SK-N-SH (cell line): ENCODE measurements around the gene CNST. TPM values are rescaled to one million over a fixed set of nuclear protein-coding genes. Genes with fewer than 3 reads are reported as not detected.
A peak's percentile ranks its signal among the peaks of the same experiment; 100 is the strongest.

ENCODE experiments used
- CTCF ChIA-PET: fragments of 300-600, 350-600 bp; formaldehyde crosslinking; extraction: SDS; loops from one replicate; lab custom pipeline; 2021; lab: Yijun Ruan, JAX
- POLR2A ChIA-PET: fragments of 350-600 bp; sonication (Branson Sonifier 250); formaldehyde crosslinking; extraction: SDS; loops from one replicate; lab custom pipeline; 2020; ENCODE audit warnings: antibody characterized with exemption, inconsistent platforms; lab: Yijun Ruan, JAX
- DNase-seq: peaks from one replicate; pipeline ENCODE4 v3.0.0; 2012
- H2AFZ ChIP-seq: fragments of 200-600 bp; sonication (generic); 2 replicates; pipeline ENCODE4 v1.8.1; 2016; ENCODE audit warnings: antibody characterized with exemption, mild to moderate bottlenecking, low read depth
- H3F3A ChIP-seq: fragments of 200-600 bp; sonication (generic); replicated peaks from 2 replicates; pipeline ENCODE3; 2016; ENCODE audit warnings: antibody characterized with exemption, mild to moderate bottlenecking; ENCODE audit not compliant: insufficient read depth
- H3K27ac ChIP-seq, 2 experiments: fragments of 200-500 bp in 1 of 2; fragments of 200-600 bp in 1 of 2; sonication (Bioruptor generic) in 1 of 2; sonication (generic), shearing (Covaris generic) in 1 of 2; 2 replicates each; pipeline versions ENCODE4 v1.5.1 to v1.6.1; 2014 to 2016; ENCODE audit warnings: low read depth in 2 of 2, inconsistent platforms in 1 of 2, low read length in 1 of 2, mild to moderate bottlenecking in 1 of 2, mixed read lengths in 1 of 2
- H3K27me3 ChIP-seq: fragments of 200-600 bp; sonication (generic), shearing (Covaris generic); 2 replicates; pipeline ENCODE4 v1.6.1; 2016; ENCODE audit warnings: mixed run types; ENCODE audit not compliant: insufficient read depth
- H3K36me3 ChIP-seq, 2 experiments: fragments of 200-500 bp in 1 of 2; fragments of 200-600 bp in 1 of 2; sonication (Bioruptor generic) in 1 of 2; sonication (generic) in 1 of 2; replicated peaks in 1 of 2; 2 replicates each; pipeline versions ENCODE3 to v1.5.1; 2014 to 2016; ENCODE audit warnings: low read length in 1 of 2, mild to moderate bottlenecking in 1 of 2; ENCODE audit not compliant: insufficient read depth in 2 of 2, control insufficient read depth in 1 of 2
- H3K4me1 ChIP-seq, 2 experiments: fragments of 200-500 bp in 1 of 2; fragments of 200-600 bp in 1 of 2; sonication (Bioruptor generic) in 1 of 2; sonication (generic), shearing (Covaris generic) in 1 of 2; 2 replicates each; pipeline versions ENCODE4 v1.5.1 to v1.6.1; 2014 to 2016; ENCODE audit warnings: low read depth in 1 of 2, low read length in 1 of 2, mixed run types in 1 of 2; ENCODE audit not compliant: insufficient read depth in 2 of 2, control insufficient read depth in 1 of 2
- H3K4me2 ChIP-seq: fragments of 200-600 bp; sonication (generic), shearing (Covaris generic); 2 replicates; pipeline ENCODE4 v1.6.1; 2017; ENCODE audit warnings: mixed run types
- H3K4me3 ChIP-seq, 2 experiments: fragments of 200-500 bp in 1 of 2; fragments of 200-600 bp in 1 of 2; sonication (Bioruptor generic) in 1 of 2; sonication (generic), shearing (Covaris generic) in 1 of 2; 2 replicates each; pipeline versions ENCODE4 v1.5.1 to v1.8.1; 2014 to 2016; ENCODE audit warnings: low read depth in 2 of 2, inconsistent platforms in 1 of 2, low read length in 1 of 2, mild to moderate bottlenecking in 1 of 2, mixed read lengths in 1 of 2, moderate library complexity in 1 of 2
- H3K79me2 ChIP-seq: fragments of 200-600 bp; sonication (generic); 2 replicates; pipeline ENCODE4 v1.8.1; 2017; ENCODE audit warnings: mild to moderate bottlenecking; ENCODE audit not compliant: insufficient read depth
- H3K9ac ChIP-seq: fragments of 200-600 bp; sonication (generic); 2 replicates; pipeline ENCODE4 v1.6.1; 2017; ENCODE audit warnings: mixed run types
- H3K9me2 ChIP-seq: fragments of 200-600 bp; sonication (generic); 2 replicates; pipeline ENCODE4 v1.6.1; 2017; ENCODE audit warnings: mixed run types
- H3K9me3 ChIP-seq: fragments of 200-600 bp; sonication (generic); 2 replicates; pipeline ENCODE4 v1.6.1; 2017; ENCODE audit warnings: mixed run types, mild to moderate bottlenecking, moderate library complexity
- H4K20me1 ChIP-seq: fragments of 200-600 bp; sonication (generic); 2 replicates; pipeline ENCODE4 v1.6.1; 2017; ENCODE audit warnings: mild to moderate bottlenecking, mixed run types; ENCODE audit not compliant: insufficient read depth
- EZH2phosphoT487 ChIP-seq: fragments of 200-600 bp; sonication (generic); IDR thresholded peaks from 2 replicates; pipeline ENCODE4 v1.6.1; 2017; ENCODE audit warnings: low read depth, mixed run types, mild to moderate bottlenecking, antibody characterized with exemption, moderate library complexity, borderline replicate concordance
- FOXJ3 ChIP-seq: sonication (generic); formaldehyde crosslinking; IDR thresholded peaks from 2 replicates; pipeline ENCODE4 v1.5.1; 2020; ENCODE audit warnings: mild to moderate bottlenecking, missing genetic modification reagents
- FOXM1 ChIP-seq: IDR thresholded peaks from 2 replicates; pipeline ENCODE4 v1.4.0; 2012; ENCODE audit warnings: low read depth, mild to moderate bottlenecking
- GATA2 ChIP-seq: sonication (generic); formaldehyde crosslinking; IDR thresholded peaks from 2 replicates; pipeline ENCODE4 v1.5.0; 2020; ENCODE audit warnings: mild to moderate bottlenecking, missing genetic modification reagents
- NRF1 ChIP-seq: IDR thresholded peaks from 2 replicates; pipeline ENCODE4 v1.6.1; 2012; ENCODE audit warnings: low read depth, mild to moderate bottlenecking, low read length
- RFX5 ChIP-seq: IDR thresholded peaks from 2 replicates; pipeline ENCODE4 v1.6.1; 2012; ENCODE audit warnings: mild to moderate bottlenecking, improper control_type of control experiment, low read length
- SMC3 ChIP-seq: IDR thresholded peaks from 2 replicates; pipeline ENCODE4 v1.6.1; 2012; ENCODE audit warnings: low read depth, low read length, improper control_type of control experiment
- TAF1 ChIP-seq: IDR thresholded peaks from 2 replicates; pipeline ENCODE4 v1.6.1; 2012; ENCODE audit warnings: low read depth, mild to moderate bottlenecking, low read length, moderate library complexity, borderline replicate concordance
- WGBS: methylation state at CpG from one replicate; pipeline ENCODE4 v1.1.6; 2017; ENCODE audit warnings: low lambda C conversion rate; 5-methylcytosine and 5-hydroxymethylcytosine counted together
- polyA plus RNA-seq, 3 experiments: library from polyadenylated mRNA; depleted of rRNA; stranded (reverse); fragments of >200 nt; gene quantifications; 2 replicates each; pipeline ENCODE4 v1.2.3, GENCODE V29; 2012
- TF ChIP-seq, protein P1 (sequence below): IDR thresholded peaks from 2 replicates; pipeline ENCODE4 v1.4.0; 2012; ENCODE audit warnings: low read depth, borderline replicate concordance
- TF ChIP-seq, protein P2 (sequence below): IDR thresholded peaks from 2 replicates; pipeline ENCODE4; 2012
- TF ChIP-seq, protein P3 (sequence below): IDR thresholded peaks from 2 replicates; pipeline ENCODE4 v1.6.1; 2012; ENCODE audit warnings: mild to moderate bottlenecking, low read depth, low read length, moderate library complexity
- TF ChIP-seq, protein P4 (sequence below): IDR thresholded peaks from 2 replicates; pipeline ENCODE4 v1.4.0; 2012; ENCODE audit warnings: low read depth, borderline replicate concordance
- TF ChIP-seq, protein P5 (sequence below): fragments of 150-350 bp; IDR thresholded peaks from 2 replicates; pipeline ENCODE4 v1.6.1; 2016; ENCODE audit warnings: mild to moderate bottlenecking, low read depth, low read length
- TF ChIP-seq, protein P6 (sequence below): IDR thresholded peaks from 2 replicates; pipeline ENCODE4 v1.4.0; 2012; ENCODE audit warnings: low read depth

CNST gene
- polyA plus RNA-seq, 1 of the 3 experiments (the other 2 are of a cell fraction) = 21.7 TPM

DNA sequence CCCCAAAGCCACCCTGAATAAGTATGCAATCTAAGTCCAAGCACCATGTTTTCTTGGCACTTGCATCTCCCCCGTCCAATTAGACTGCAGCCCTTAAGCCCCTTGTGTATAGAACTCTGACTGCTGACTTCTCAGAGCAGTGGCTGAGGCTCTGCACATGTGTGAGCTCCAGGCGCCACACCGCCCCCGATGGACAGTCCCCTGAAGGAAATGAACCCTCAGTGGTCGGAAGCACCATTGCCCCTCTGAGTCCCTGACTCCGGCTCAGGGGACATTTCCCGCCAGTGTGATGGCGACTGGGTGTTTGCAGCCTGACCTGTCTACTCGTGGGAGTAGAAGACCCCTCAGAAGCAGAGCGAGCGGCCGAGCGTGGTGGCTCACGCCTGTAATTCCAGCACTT, 120.7 kb downstream of the CNST start:
- ChIA-PET CTCF (no interaction called here), POLR2A (no interaction called here)
- no peak for DNase-seq
- Histone ChIP-seq H3K4me1 (peaks cover 0 to 7% of the 10 kb centered on the region in 2 experiments; a peak in 2 of 4 replicates), H3K79me2 (no peaks in the 10 kb centered on the region), H3K4me3 (no peak overlapping the region), H3K9ac (no peak overlapping the region), H4K20me1 (no peaks in the 10 kb centered on the region), H3K9me3 (no peaks in the 10 kb centered on the region), H3K9me2 (no peaks in the 10 kb centered on the region), H3F3A (no peaks in the 10 kb centered on the region), H3K27me3 (no peaks in the 10 kb centered on the region), H3K4me2 (no peak overlapping the region), H3K27ac (no peak overlapping the region), H3K36me3 (no peaks in the 10 kb centered on the region), H2AFZ (no peak overlapping the region)
- TF ChIP-seq RFX5 (no peak), NRF1 (no peak), FOXJ3 (no peak)
- TF ChIP-seq, protein P1, sequence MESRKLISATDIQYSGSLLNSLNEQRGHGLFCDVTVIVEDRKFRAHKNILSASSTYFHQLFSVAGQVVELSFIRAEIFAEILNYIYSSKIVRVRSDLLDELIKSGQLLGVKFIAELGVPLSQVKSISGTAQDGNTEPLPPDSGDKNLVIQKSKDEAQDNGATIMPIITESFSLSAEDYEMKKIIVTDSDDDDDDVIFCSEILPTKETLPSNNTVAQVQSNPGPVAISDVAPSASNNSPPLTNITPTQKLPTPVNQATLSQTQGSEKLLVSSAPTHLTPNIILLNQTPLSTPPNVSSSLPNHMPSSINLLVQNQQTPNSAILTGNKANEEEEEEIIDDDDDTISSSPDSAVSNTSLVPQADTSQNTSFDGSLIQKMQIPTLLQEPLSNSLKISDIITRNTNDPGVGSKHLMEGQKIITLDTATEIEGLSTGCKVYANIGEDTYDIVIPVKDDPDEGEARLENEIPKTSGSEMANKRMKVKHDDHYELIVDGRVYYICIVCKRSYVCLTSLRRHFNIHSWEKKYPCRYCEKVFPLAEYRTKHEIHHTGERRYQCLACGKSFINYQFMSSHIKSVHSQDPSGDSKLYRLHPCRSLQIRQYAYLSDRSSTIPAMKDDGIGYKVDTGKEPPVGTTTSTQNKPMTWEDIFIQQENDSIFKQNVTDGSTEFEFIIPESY = no peak
- TF ChIP-seq, protein P2, sequence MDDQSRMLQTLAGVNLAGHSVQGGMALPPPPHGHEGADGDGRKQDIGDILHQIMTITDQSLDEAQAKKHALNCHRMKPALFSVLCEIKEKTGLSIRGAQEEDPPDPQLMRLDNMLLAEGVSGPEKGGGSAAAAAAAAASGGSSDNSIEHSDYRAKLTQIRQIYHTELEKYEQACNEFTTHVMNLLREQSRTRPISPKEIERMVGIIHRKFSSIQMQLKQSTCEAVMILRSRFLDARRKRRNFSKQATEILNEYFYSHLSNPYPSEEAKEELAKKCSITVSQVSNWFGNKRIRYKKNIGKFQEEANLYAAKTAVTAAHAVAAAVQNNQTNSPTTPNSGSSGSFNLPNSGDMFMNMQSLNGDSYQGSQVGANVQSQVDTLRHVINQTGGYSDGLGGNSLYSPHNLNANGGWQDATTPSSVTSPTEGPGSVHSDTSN = no peak
- TF ChIP-seq, protein P3, sequence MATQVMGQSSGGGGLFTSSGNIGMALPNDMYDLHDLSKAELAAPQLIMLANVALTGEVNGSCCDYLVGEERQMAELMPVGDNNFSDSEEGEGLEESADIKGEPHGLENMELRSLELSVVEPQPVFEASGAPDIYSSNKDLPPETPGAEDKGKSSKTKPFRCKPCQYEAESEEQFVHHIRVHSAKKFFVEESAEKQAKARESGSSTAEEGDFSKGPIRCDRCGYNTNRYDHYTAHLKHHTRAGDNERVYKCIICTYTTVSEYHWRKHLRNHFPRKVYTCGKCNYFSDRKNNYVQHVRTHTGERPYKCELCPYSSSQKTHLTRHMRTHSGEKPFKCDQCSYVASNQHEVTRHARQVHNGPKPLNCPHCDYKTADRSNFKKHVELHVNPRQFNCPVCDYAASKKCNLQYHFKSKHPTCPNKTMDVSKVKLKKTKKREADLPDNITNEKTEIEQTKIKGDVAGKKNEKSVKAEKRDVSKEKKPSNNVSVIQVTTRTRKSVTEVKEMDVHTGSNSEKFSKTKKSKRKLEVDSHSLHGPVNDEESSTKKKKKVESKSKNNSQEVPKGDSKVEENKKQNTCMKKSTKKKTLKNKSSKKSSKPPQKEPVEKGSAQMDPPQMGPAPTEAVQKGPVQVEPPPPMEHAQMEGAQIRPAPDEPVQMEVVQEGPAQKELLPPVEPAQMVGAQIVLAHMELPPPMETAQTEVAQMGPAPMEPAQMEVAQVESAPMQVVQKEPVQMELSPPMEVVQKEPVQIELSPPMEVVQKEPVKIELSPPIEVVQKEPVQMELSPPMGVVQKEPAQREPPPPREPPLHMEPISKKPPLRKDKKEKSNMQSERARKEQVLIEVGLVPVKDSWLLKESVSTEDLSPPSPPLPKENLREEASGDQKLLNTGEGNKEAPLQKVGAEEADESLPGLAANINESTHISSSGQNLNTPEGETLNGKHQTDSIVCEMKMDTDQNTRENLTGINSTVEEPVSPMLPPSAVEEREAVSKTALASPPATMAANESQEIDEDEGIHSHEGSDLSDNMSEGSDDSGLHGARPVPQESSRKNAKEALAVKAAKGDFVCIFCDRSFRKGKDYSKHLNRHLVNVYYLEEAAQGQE = no peak
- 89% methylated on average over 12 of the region's 14 CpGs for WGBS

DNA sequence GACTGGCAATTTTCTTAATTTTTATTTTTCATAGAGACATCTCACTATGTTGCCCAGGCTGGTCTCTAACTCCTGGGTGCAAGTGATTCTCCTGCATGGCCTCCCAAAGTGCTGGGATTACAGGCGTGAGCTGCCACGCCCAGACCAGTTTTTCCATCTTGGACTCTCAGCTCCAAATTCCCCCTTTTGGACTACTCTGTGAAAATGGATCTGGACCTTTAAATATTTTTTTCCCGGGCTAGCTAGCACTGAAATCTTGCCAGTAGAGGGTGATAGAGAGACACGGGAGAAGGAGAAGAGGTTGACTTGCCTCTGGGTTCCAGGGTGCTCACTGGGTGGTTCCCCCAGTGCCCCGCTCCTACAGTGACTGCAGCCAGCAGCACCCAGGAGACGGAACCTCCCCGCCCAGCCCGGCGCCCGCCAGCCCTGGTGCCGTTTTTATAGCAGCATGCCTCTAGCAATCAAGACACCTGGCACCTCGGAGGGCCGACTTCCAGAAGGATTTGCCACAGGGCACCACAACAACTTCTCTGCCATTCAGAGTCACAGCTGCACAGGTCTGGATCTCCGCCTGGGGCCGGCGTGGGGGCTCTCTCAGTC, 123.3 kb downstream of the CNST start:
- Histone ChIP-seq H4K20me1 (no peaks in the 10 kb centered on the region), H3K9me3 (no peaks in the 10 kb centered on the region), H3K27ac (no peak overlapping the region), H3K36me3 (no peaks in the 10 kb centered on the region), H3K79me2 (no peaks in the 10 kb centered on the region; the same call in 1 of the 2 replicates), H2AFZ (peak overlapping the region; percentile 73; the same call in 1 of the 2 replicates), H3K27me3 (no peaks in the 10 kb centered on the region), H3F3A (no peaks in the 10 kb centered on the region), H3K4me1 (no peaks in the 10 kb centered on the region; a peak in 1 of 4 replicates), H3K4me2 (peak overlapping the region; percentile 69), H3K9me2 (no peaks in the 10 kb centered on the region), H3K4me3 (peak overlapping the region; percentile 38 to 50), H3K9ac (no peak overlapping the region)
- peak; percentile 88 for DNase-seq
- ChIA-PET CTCF (interaction anchor here (0.6 to 4.4 kb wide), 39 partner anchors 8 to 557 kb away, joined by 3 to 44 read pairs (median 3); partner anchors contain the start of genes SCCPDH and SMYD3), POLR2A (no interaction called here)
- WGBS = 5% methylated on average over 10 of the region's 16 CpGs
- TF ChIP-seq, protein P4, sequence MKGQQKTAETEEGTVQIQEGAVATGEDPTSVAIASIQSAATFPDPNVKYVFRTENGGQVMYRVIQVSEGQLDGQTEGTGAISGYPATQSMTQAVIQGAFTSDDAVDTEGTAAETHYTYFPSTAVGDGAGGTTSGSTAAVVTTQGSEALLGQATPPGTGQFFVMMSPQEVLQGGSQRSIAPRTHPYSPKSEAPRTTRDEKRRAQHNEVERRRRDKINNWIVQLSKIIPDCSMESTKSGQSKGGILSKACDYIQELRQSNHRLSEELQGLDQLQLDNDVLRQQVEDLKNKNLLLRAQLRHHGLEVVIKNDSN = no peak
- TF ChIP-seq RFX5 = peak; percentile 8; the same call in 1 of the 2 replicates
- no peak for TF ChIP-seq FOXM1
- TF ChIP-seq, protein P5, sequence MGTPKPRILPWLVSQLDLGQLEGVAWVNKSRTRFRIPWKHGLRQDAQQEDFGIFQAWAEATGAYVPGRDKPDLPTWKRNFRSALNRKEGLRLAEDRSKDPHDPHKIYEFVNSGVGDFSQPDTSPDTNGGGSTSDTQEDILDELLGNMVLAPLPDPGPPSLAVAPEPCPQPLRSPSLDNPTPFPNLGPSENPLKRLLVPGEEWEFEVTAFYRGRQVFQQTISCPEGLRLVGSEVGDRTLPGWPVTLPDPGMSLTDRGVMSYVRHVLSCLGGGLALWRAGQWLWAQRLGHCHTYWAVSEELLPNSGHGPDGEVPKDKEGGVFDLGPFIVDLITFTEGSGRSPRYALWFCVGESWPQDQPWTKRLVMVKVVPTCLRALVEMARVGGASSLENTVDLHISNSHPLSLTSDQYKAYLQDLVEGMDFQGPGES = no peak
- TF ChIP-seq GATA2 (CRISPR knock-in tag) = no peak
- TF ChIP-seq, protein P1 = no peak
- no peak for TF ChIP-seq EZH2phosphoT487
- TF ChIP-seq TAF1 = no peak
- TF ChIP-seq SMC3 = peak; percentile 77
- TF ChIP-seq, protein P6, sequence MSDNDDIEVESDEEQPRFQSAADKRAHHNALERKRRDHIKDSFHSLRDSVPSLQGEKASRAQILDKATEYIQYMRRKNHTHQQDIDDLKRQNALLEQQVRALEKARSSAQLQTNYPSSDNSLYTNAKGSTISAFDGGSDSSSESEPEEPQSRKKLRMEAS = no peak
